Activated CD4-positive, alpha-beta T cell treated with anti-CD3 and anti-CD28 coated beads, Interleukin-2, amount 10 ng/mL, durations not matched to agents 7 days and 5 days (primary cell): ENCODE measurements around the gene APOLD1. TPM values are rescaled to one million over a fixed set of nuclear protein-coding genes. Genes with fewer than 3 reads are reported as not detected.
"Not testable (repeated sequence)": the region's sequence is repeated elsewhere in the genome, so short reads cannot be mapped to it uniquely, and the experiment has no call there.

Experiments
- CTCF ChIA-PET: fragments of 350-600 bp; sonication (Branson Sonifier 250); formaldehyde crosslinking; loops from one replicate; lab custom pipeline; 2021; ENCODE audit warnings: antibody characterized with exemption; lab: Charles Lee
- POLR2A ChIA-PET: fragments of 350-600 bp; sonication (Branson Sonifier 250); formaldehyde crosslinking; loops from one replicate; lab custom pipeline; 2021; ENCODE audit warnings: antibody characterized with exemption; lab: Charles Lee
- DNase-seq: peaks from one replicate; pipeline ENCODE4 v3.0.0-alpha.2; 2020
- H3K27ac Mint-ChIP-seq: one replicate; pipeline ENCODE4 v1.8.0; 2021; ENCODE audit warnings: mild to moderate bottlenecking, moderate library complexity, mixed read lengths
- H3K27me3 Mint-ChIP-seq: one replicate; pipeline ENCODE4 v1.8.0; 2021; ENCODE audit warnings: mixed read lengths
- H3K36me3 Mint-ChIP-seq: one replicate; pipeline ENCODE4 v1.8.0; 2021; ENCODE audit warnings: low read depth, mixed read lengths
- H3K4me1 Mint-ChIP-seq: one replicate; pipeline ENCODE4 v1.8.0; 2021; ENCODE audit warnings: mixed read lengths
- H3K4me3 Mint-ChIP-seq: one replicate; pipeline ENCODE4 v1.8.0; 2021; ENCODE audit warnings: mild to moderate bottlenecking, moderate library complexity, mixed read lengths
- H3K9me3 Mint-ChIP-seq: one replicate; pipeline ENCODE4 v1.8.0; 2021; ENCODE audit warnings: mixed read lengths
- total RNA-seq, 2 experiments: library from RNA; stranded (reverse); gene quantifications; one replicate each; pipeline ENCODE4 v1.2.3, GENCODE V29; 2021

The APOLD1 gene
- total RNA-seq, 2 experiments from 2014 or later: 14.4 to 15.5 TPM

- H3K27me3 Mint-ChIP-seq: no peaks in the 10 kb centered on the region
- H3K9me3 Mint-ChIP-seq: no peaks in the 10 kb centered on the region
- peaks cover 81% of the 10 kb centered on the region for H3K4me1 Mint-ChIP-seq
- peak within 1 kb of the TSS; percentile 89 for H3K27ac Mint-ChIP-seq
- ChIA-PET POLR2A (interaction anchor here (0.6 kb wide), 1 partner anchor 475 kb away, joined by 9 read pairs; no protein-coding TSS in a partner anchor), CTCF (interaction anchor here (0.6 to 2.5 kb wide), 17 partner anchors 9 to 462 kb away, joined by 3 to 12 read pairs (median 4); no protein-coding TSS in a partner anchor)
- H3K36me3 Mint-ChIP-seq: peaks cover 25% of the 10 kb centered on the region
- peak within 1 kb of the TSS; percentile 86 for H3K4me3 Mint-ChIP-seq
- peak; percentile 97 for DNase-seq
Measured at GRCh38 chr12:12813120-12814101, 28.0 kb downstream of the APOLD1 start, which contains the start of gene DDX47. DDX47 (plus strand) TSS chr12:12813346; CDS start chr12:12813368, 22 bp downstream.

GRCh38 chr12:12817616-12818015 lies 32.2 kb downstream of the APOLD1 start:
- Mint-ChIP-seq H3K4me3 (no peak overlapping the region), H3K27ac (no peak overlapping the region), H3K27me3 (no peaks in the 10 kb centered on the region), H3K4me1 (peaks cover 66% of the 10 kb centered on the region), H3K36me3 (peaks cover 50% of the 10 kb centered on the region), H3K9me3 (no peaks in the 10 kb centered on the region)
- DNase-seq: no peak
- CTCF ChIA-PET: interaction anchor here (0.9 to 1.1 kb wide), 2 partner anchors 28 to 30 kb away, joined by 3 to 4 read pairs; no protein-coding TSS in a partner anchor
- POLR2A ChIA-PET: interaction anchor here (0.7 kb wide), 1 partner anchor 82 kb away, joined by 3 read pairs; no protein-coding TSS in a partner anchor

- no peak overlapping the region for H3K27ac Mint-ChIP-seq
- ChIA-PET CTCF (interaction anchor here (0.6 to 1.4 kb wide), 3 partner anchors 23 to 155 kb away, joined by 4 read pairs; no protein-coding TSS in a partner anchor), POLR2A (interaction anchor here (0.5 to 1.0 kb wide), 3 partner anchors 13 to 1978 kb away, joined by 3 to 4 read pairs (median 3); no protein-coding TSS in a partner anchor)
- H3K4me3 Mint-ChIP-seq: no peak overlapping the region
- no peaks in the 10 kb centered on the region for H3K9me3 Mint-ChIP-seq
- DNase-seq: no peak
- no peaks in the 10 kb centered on the region for H3K27me3 Mint-ChIP-seq
- H3K4me1 Mint-ChIP-seq: peaks cover 57% of the 10 kb centered on the region
- H3K36me3 Mint-ChIP-seq: peaks cover 53% of the 10 kb centered on the region
Measured at GRCh38 chr12:12818701-12819100, 33.2 kb downstream of the APOLD1 start.

- H3K9me3 Mint-ChIP-seq: no peaks in the 10 kb centered on the region
- ChIA-PET CTCF (interaction anchor here (0.6 to 1.4 kb wide), 4 partner anchors 23 to 154 kb away, joined by 3 to 4 read pairs (median 4); partner anchors contain the start of gene GPRC5D), POLR2A (interaction anchor here (0.5 to 1.0 kb wide), 3 partner anchors 12 to 1978 kb away, joined by 3 to 4 read pairs (median 3); no protein-coding TSS in a partner anchor)
- H3K4me3 Mint-ChIP-seq: no peak overlapping the region
- H3K27me3 Mint-ChIP-seq: no peaks in the 10 kb centered on the region
- H3K4me1 Mint-ChIP-seq: peaks cover 52% of the 10 kb centered on the region
- peaks cover 51% of the 10 kb centered on the region for H3K36me3 Mint-ChIP-seq
- DNase-seq: no peak
- H3K27ac Mint-ChIP-seq: no peak overlapping the region
Measured at GRCh38 chr12:12819221-12819620, 33.8 kb downstream of the APOLD1 start.

- Mint-ChIP-seq H3K4me1 (peaks cover 46% of the 10 kb centered on the region), H3K27ac (no peak overlapping the region), H3K9me3 (no peaks in the 10 kb centered on the region), H3K36me3 (peaks cover 56% of the 10 kb centered on the region), H3K4me3 (no peak overlapping the region), H3K27me3 (no peaks in the 10 kb centered on the region)
- CTCF ChIA-PET: interaction anchor here (0.6 to 1.4 kb wide), 4 partner anchors 16 to 1950 kb away, joined by 3 to 4 read pairs (median 3); partner anchors contain the start of gene GPRC5D
- DNase-seq: no peak
- POLR2A ChIA-PET: interaction anchor here (0.9 to 1.0 kb wide), 2 partner anchors 12 to 77 kb away, joined by 3 to 4 read pairs; no protein-coding TSS in a partner anchor
Measured at GRCh38 chr12:12819752-12820311, 34.4 kb downstream of the APOLD1 start.

- H3K4me3 Mint-ChIP-seq, H3K27me3 Mint-ChIP-seq, H3K9me3 Mint-ChIP-seq, DNase-seq, POLR2A ChIA-PET, H3K27ac Mint-ChIP-seq: not testable (repeated sequence)
- CTCF ChIA-PET: interaction anchor here (0.8 to 1.0 kb wide), 2 partner anchors 17 to 1949 kb away, joined by 3 read pairs; no protein-coding TSS in a partner anchor
- H3K4me1 Mint-ChIP-seq: peaks cover 44% of the 10 kb centered on the region
- H3K36me3 Mint-ChIP-seq: peaks cover 58% of the 10 kb centered on the region
Measured at GRCh38 chr12:12820376-12820775, 34.9 kb downstream of the APOLD1 start.

GRCh38 chr12:12821975-12822374 lies 36.5 kb downstream of the APOLD1 start:
- CTCF ChIA-PET: interaction anchor here (0.7 to 2.3 kb wide), 4 partner anchors 9 to 16 kb away, joined by 3 to 12 read pairs (median 5); partner anchors contain the start of gene DDX47
- POLR2A ChIA-PET: interaction anchor here (0.7 kb wide), 1 partner anchor 8 kb away, joined by 3 read pairs; no protein-coding TSS in a partner anchor
- H3K36me3 Mint-ChIP-seq: peaks cover 56% of the 10 kb centered on the region

GRCh38 chr12:12822886-12823285 lies 37.4 kb downstream of the APOLD1 start:
- no peak overlapping the region for H3K4me3 Mint-ChIP-seq
- peaks cover 23% of the 10 kb centered on the region for H3K4me1 Mint-ChIP-seq
- no peaks in the 10 kb centered on the region for H3K27me3 Mint-ChIP-seq
- ChIA-PET CTCF (interaction anchor here (1.2 to 2.3 kb wide), 2 partner anchors 10 to 93 kb away, joined by 3 to 12 read pairs; partner anchors contain the start of gene DDX47), POLR2A (no interaction called here)
- DNase-seq: no peak
- H3K9me3 Mint-ChIP-seq: no peaks in the 10 kb centered on the region
- H3K27ac Mint-ChIP-seq: no peak overlapping the region
- peaks cover 61% of the 10 kb centered on the region for H3K36me3 Mint-ChIP-seq

More at GRCh38 chr12:12821975-12822374, 36.5 kb downstream of the APOLD1 start:
- Mint-ChIP-seq H3K4me3 (no peak overlapping the region), H3K4me1 (peaks cover 28% of the 10 kb centered on the region), H3K9me3 (no peaks in the 10 kb centered on the region), H3K27me3 (no peaks in the 10 kb centered on the region), H3K27ac (no peak overlapping the region)
- no peak for DNase-seq

GRCh38 chr12:12823300-12823699 lies 37.8 kb downstream of the APOLD1 start:
- POLR2A ChIA-PET: no interaction called here
- DNase-seq: no peak
- Mint-ChIP-seq H3K27ac (no peak overlapping the region), H3K9me3 (no peaks in the 10 kb centered on the region), H3K4me3 (no peak overlapping the region), H3K27me3 (no peaks in the 10 kb centered on the region), H3K4me1 (peaks cover 21% of the 10 kb centered on the region), H3K36me3 (peaks cover 62% of the 10 kb centered on the region)
- CTCF ChIA-PET: interaction anchor here (1.2 to 2.3 kb wide), 2 partner anchors 10 to 93 kb away, joined by 3 to 12 read pairs; partner anchors contain the start of gene DDX47

- DNase-seq: no peak
- no peak overlapping the region for H3K27ac Mint-ChIP-seq
- peaks cover 62% of the 10 kb centered on the region for H3K36me3 Mint-ChIP-seq
- H3K27me3 Mint-ChIP-seq: no peaks in the 10 kb centered on the region
- H3K9me3 Mint-ChIP-seq: no peaks in the 10 kb centered on the region
- CTCF ChIA-PET: interaction anchor here (1.2 kb wide), 1 partner anchor 92 kb away, joined by 3 read pairs; no protein-coding TSS in a partner anchor
- POLR2A ChIA-PET: no interaction called here
- no peak overlapping the region for H3K4me3 Mint-ChIP-seq
- H3K4me1 Mint-ChIP-seq: peaks cover 18% of the 10 kb centered on the region
Measured at GRCh38 chr12:12823811-12824210, 38.4 kb downstream of the APOLD1 start.

- no peak overlapping the region for H3K27ac Mint-ChIP-seq
- ChIA-PET POLR2A (no interaction called here), CTCF (interaction anchor here (1.1 to 2.4 kb wide), 5 partner anchors 9 to 250 kb away, joined by 3 to 10 read pairs (median 4); no protein-coding TSS in a partner anchor)
- peaks cover 35% of the 10 kb centered on the region for H3K4me1 Mint-ChIP-seq
- H3K27me3 Mint-ChIP-seq: no peaks in the 10 kb centered on the region
- peaks cover 35% of the 10 kb centered on the region for H3K36me3 Mint-ChIP-seq
- H3K9me3 Mint-ChIP-seq: no peaks in the 10 kb centered on the region
- no peak for DNase-seq
- H3K4me3 Mint-ChIP-seq: no peak overlapping the region
Measured at GRCh38 chr12:12835378-12836146, 50.1 kb downstream of the APOLD1 start.
